Right ventricle myocardium inferior (tissue), 1 donor: Measurements from ENCODE around the gene ZC3H18. TPM values are rescaled to one million over a fixed set of nuclear protein-coding genes. Genes with fewer than 3 reads are reported as not detected.

Experiments used
- ATAC-seq: fragments of 200-7000 bp; cut with Tn5 transposase; one replicate; pipeline ENCODE4 v1.9.1; 2020; ENCODE audit warnings: mild to moderate bottlenecking, moderate library complexity
- DNase-seq: peaks from one replicate; pipeline ENCODE4 v3.0.0; 2021; ENCODE audit errors: missing footprints
- intact Hi-C: fragments of 100-400 bp; cut with DNase I; formaldehyde crosslinking; loops from one replicate; pipeline ENCODE4 v1.11.0; 2022
- total RNA-seq: library from RNA; stranded (reverse); fragmentation: NEBNext Ultra II Directional; extraction: Animal tissue kit (Norgen Biotek cat#: 25700); gene quantifications from one replicate; pipeline ENCODE4 v1.2.1, GENCODE V29; 2021
- donor health status: DM: no; HTN: yes; CAD: no; lungs with severe emphysema.

Gene ZC3H18
- total RNA-seq, 1 donor from 2014 or later = 23.9 TPM

GRCh38 chr16:88613293-88613692 is 43.1 kb downstream of the ZC3H18 start:
- DNase-seq = no peak
- intact Hi-C loops = no loop called here
- no peak for ATAC-seq

GRCh38 chr16:88613911-88614817 is 44.0 kb downstream of the ZC3H18 start:
- intact Hi-C loops = no loop called here
- ATAC-seq = no peak
- DNase-seq = no peak

GRCh38 chr16:88614818-88615580 is 44.8 kb downstream of the ZC3H18 start:
- DNase-seq (no peak), ATAC-seq (no peak)
- intact Hi-C loops = no loop called here

GRCh38 chr16:88616320-88616719 is 46.1 kb downstream of the ZC3H18 start:
- DNase-seq (no peak), ATAC-seq (no peak)

GRCh38 chr16:88616736-88617135 is 46.5 kb downstream of the ZC3H18 start:
- intact Hi-C loops = no loop called here
- no peak for DNase-seq
- no peak for ATAC-seq

More at GRCh38 chr16:88616320-88616719, 46.1 kb downstream of the ZC3H18 start:
- intact Hi-C loops = no loop called here

GRCh38 chr16:88617268-88618031 is 47.2 kb downstream of the ZC3H18 start:
- intact Hi-C loops = no loop called here
- no peak for DNase-seq
- no peak for ATAC-seq

GRCh38 chr16:88618182-88618955 is 48.2 kb downstream of the ZC3H18 start:
- ATAC-seq = peak; percentile 26
- intact Hi-C loops = no loop called here
- DNase-seq = no peak

- intact Hi-C loops = no loop called here
- peak; percentile 40 for ATAC-seq
- DNase-seq = no peak
Measured at GRCh38 chr16:88618956-88619667, 48.9 kb downstream of the ZC3H18 start.

GRCh38 chr16:88619859-88620815 is 49.9 kb downstream of the ZC3H18 start:
- intact Hi-C loops = no loop called here
- no peak for ATAC-seq
- DNase-seq = no peak

GRCh38 chr16:88622125-88622524 is 51.9 kb downstream of the ZC3H18 start:
- intact Hi-C loops = no loop called here
- DNase-seq (no peak), ATAC-seq (no peak)

- DNase-seq (no peak), ATAC-seq (no peak)
- intact Hi-C loops = no loop called here
Measured at GRCh38 chr16:88622866-88623265, 52.7 kb downstream of the ZC3H18 start.

- DNase-seq (no peak), ATAC-seq (no peak)
- intact Hi-C loops = no loop called here
Measured at GRCh38 chr16:88623858-88624257, 53.7 kb downstream of the ZC3H18 start.

GRCh38 chr16:88624481-88624880 is 54.3 kb downstream of the ZC3H18 start:
- no peak for DNase-seq
- ATAC-seq = no peak
- intact Hi-C loops = no loop called here

GRCh38 chr16:88624977-88625576 is 54.9 kb downstream of the ZC3H18 start:
- intact Hi-C loops = no loop called here
- ATAC-seq (no peak), DNase-seq (no peak)

GRCh38 chr16:88626646-88627045 is 56.4 kb downstream of the ZC3H18 start:
- intact Hi-C loops = no loop called here
- DNase-seq = no peak
- no peak for ATAC-seq
